Measurements from ENCODE around the gene DDIT4. TPM values are rescaled to one million over a fixed set of nuclear protein-coding genes. Genes with fewer than 3 reads are reported as not detected.
A peak's percentile ranks its signal among the peaks of the same experiment; 100 is the strongest.

The DDIT4 gene
- total and polyA plus RNA-seq, 9 of the 15 experiments (the other 6 are each of a cell fraction or from before 2014, with no cell fraction given), result 8.2 to 675 (median 159) TPM

GRCh38 chr10:72278668-72279393 is 5.1 kb downstream of the DDIT4 start:
- Histone ChIP-seq H3K4me1 (replicated peaks in 1 of 2; ENCODE audit: control insufficient read depth in 2 of 2, insufficient read depth in 2 of 2, low read length in 2 of 2) (peaks cover 17 to 32% of the 10 kb centered on the region in 2 experiments), H3K4me3 (no peak overlapping the region), H4K20me1 (replicated peaks; ENCODE audit: control insufficient read depth, insufficient read depth, low read length) (peaks cover 28% of the 10 kb centered on the region), H3K27ac (ENCODE audit: extremely low read depth, low read depth, low read length) (no peak overlapping the region), H3K27me3 (ENCODE audit: control insufficient read depth in 2 of 2, insufficient read depth in 2 of 2, low read length in 2 of 2) (no peaks in the 10 kb centered on the region), H2AFZ (ENCODE audit: low read depth, low read length) (no peak overlapping the region), H3K36me3 (ENCODE audit: control insufficient read depth, insufficient read depth, low read length) (peaks cover 25% of the 10 kb centered on the region), H3K4me2 (ENCODE audit: insufficient read depth, low read length) (no peak overlapping the region), H3K9ac (ENCODE audit: insufficient read depth in 1 of 2, low read depth in 2 of 2, low read length in 2 of 2) (no peak overlapping the region), H3K79me2 (ENCODE audit: control insufficient read depth, insufficient read depth, low read length) (peaks cover 30% of the 10 kb centered on the region), H3K9me3 (replicated peaks; ENCODE audit: control insufficient read depth, insufficient read depth, low read depth, low read length) (no peaks in the 10 kb centered on the region), H3K9me1 (ENCODE audit: control insufficient read depth, insufficient read depth, low read length) (no peaks in the 10 kb centered on the region)
- no TSS peak for BruUV-seq (replicated peaks)
- intact Hi-C loops (cut with micrococcal nuclease), result no loop called here
- CTCF ChIA-PET (ENCODE audit: low intra/inter-chr PET ratio), result no interaction called here
- POLR2A ChIA-PET, result interaction anchor here (0.6 to 10.1 kb wide), 12 partner anchors 8 to 948 kb away, joined by 3 to 277 read pairs (median 14); no protein-coding TSS in a partner anchor
- no peak for TF ChIP-seq TCFL5 (CRISPR knock-in tag; conservative IDR thresholded peaks at IDR 0.05)
- peak; percentile 56 for TF ChIP-seq RBM25 (IDR thresholded peaks at IDR 0.05; ENCODE audit: low read depth, low read length, severe bottlenecking)
- no peak for TF ChIP-seq NR2C2 (CRISPR knock-in tag; IDR thresholded peaks at IDR 0.05)
- peak; percentile 39; the same call in 1 of the 2 replicates for TF ChIP-seq NR2C2 (tag; IDR thresholded peaks at IDR 0.05)
- no peak for TF ChIP-seq E2F5 (CRISPR knock-in tag; IDR thresholded peaks at IDR 0.05)
- no peak for TF ChIP-seq ZNF589 (CRISPR knock-in tag; IDR thresholded peaks at IDR 0.05; ENCODE audit: low read depth)
- peak; percentile 29; the same call in 1 of the 2 replicates for TF ChIP-seq PTTG1 (tag; IDR thresholded peaks at IDR 0.05; ENCODE audit: low read depth)
- TF ChIP-seq IFI16 (CRISPR knock-in tag; IDR thresholded peaks at IDR 0.05), result no peak
- TF ChIP-seq CTCF (IDR thresholded peaks at IDR 0.05 in 2 of 3, conservative IDR thresholded peaks at IDR 0.05 in 1 of 3; ENCODE audit: insufficient read depth in 2 of 3, low read depth in 1 of 3, low read length in 3 of 3), result peak in 2 of 3 experiments; percentile 20 to 27; a peak in 1 of 6 replicates
- peak in 1 of 2 experiments; percentile 86 for TF ChIP-seq AFF1 (IDR thresholded peaks at IDR 0.05; ENCODE audit: low read depth in 1 of 2, partially characterized antibody in 2 of 2)
- peak in 1 of 2 experiments; percentile 8; a peak in 1 of 4 replicates for TF ChIP-seq RAD21 (CRISPR knock-in tag; conservative IDR thresholded peaks at IDR 0.05 in 1 of 2, IDR thresholded peaks at IDR 0.05 in 1 of 2)
- TF ChIP-seq PTRF (tag; IDR thresholded peaks at IDR 0.05), result 0 out of 2 replicates have a peak, but pooled peaks have one; percentile 16
- FAIRE-seq (no peak), DNase-seq (ENCODE audit: extremely low read depth in 1 of 4, low spot score in 3 of 4) (peak in 2 of 4 experiments; percentile 8 to 38), ATAC-seq (no peak)
- in situ Hi-C loops (cut with MboI), result loop anchor here (5.0 to 10.0 kb wide), 2 partner anchors 43 to 606 kb away; no protein-coding TSS in a partner anchor
- WGBS (ENCODE audit: insufficient coverage, low coverage, missing lambda C conversion rate), result 81% methylated on average over 5 of the region's 5 CpGs
